Nephron (organoid): Measurements from ENCODE around the gene PLEKHG5.
"Not testable (repeated sequence)": the region's sequence is repeated elsewhere in the genome, so short reads cannot be mapped to it uniquely, and the experiment has no call there.

Experiments used
- H3K27ac Mint-ChIP-seq, 3 experiments: 2 replicates each; pipeline ENCODE4 v1.8.0; 2020; ENCODE audit warnings: mixed read lengths in 3 of 3, mild to moderate bottlenecking in 2 of 3, moderate library complexity in 1 of 3
- H3K27me3 Mint-ChIP-seq: 2 replicates; pipeline ENCODE4 v1.8.0; 2021; ENCODE audit warnings: low read depth, mild to moderate bottlenecking, moderate library complexity, mixed read lengths
- H3K36me3 Mint-ChIP-seq: 2 replicates; pipeline ENCODE4 v1.8.0; 2020; ENCODE audit warnings: low read depth, mixed read lengths
- H3K4me1 Mint-ChIP-seq: 2 replicates; pipeline ENCODE4 v1.8.0; 2020; ENCODE audit warnings: mixed read lengths
- H3K4me3 Mint-ChIP-seq, 3 experiments: 2 replicates each; pipeline ENCODE4 v1.8.0; 2020; ENCODE audit warnings: mild to moderate bottlenecking in 3 of 3, mixed read lengths in 3 of 3, moderate library complexity in 2 of 3
- H3K9me3 Mint-ChIP-seq: 2 replicates; pipeline ENCODE4 v1.8.0; 2020; ENCODE audit warnings: mixed read lengths
- CTCF ChIP-seq, 3 experiments: fragments of 200-600 bp; sonication (generic); IDR thresholded peaks; one replicate each; pipeline ENCODE4 v1.5.0; 2021; ENCODE audit warnings: antibody characterized with exemption in 3 of 3; ENCODE audit not compliant: unreplicated experiment in 3 of 3

The PLEKHG5 gene

GRCh38 chr1:6447818-6448748 is 43.4 kb downstream of the PLEKHG5 start:
- no peaks in the 10 kb centered on the region for H3K36me3 Mint-ChIP-seq
- TF ChIP-seq CTCF (IDR thresholded peaks at IDR 0.05; ENCODE audit: unreplicated experiment in 3 of 3), result peak in 1 of 3 experiments; percentile 3
- H3K27ac Mint-ChIP-seq, result no peak overlapping the region
- H3K4me3 Mint-ChIP-seq, result peak overlapping the region in 1 of 3 experiments; percentile 59
- no peaks in the 10 kb centered on the region for H3K9me3 Mint-ChIP-seq
- peaks cover 12% of the 10 kb centered on the region for H3K4me1 Mint-ChIP-seq
- H3K27me3 Mint-ChIP-seq, result peaks cover 58% of the 10 kb centered on the region

- H3K27ac Mint-ChIP-seq, result no peak overlapping the region
- TF ChIP-seq CTCF (IDR thresholded peaks at IDR 0.05; ENCODE audit: unreplicated experiment in 3 of 3), result no peak
- peak overlapping the region in 1 of 3 experiments; percentile 59 for H3K4me3 Mint-ChIP-seq
- H3K4me1 Mint-ChIP-seq, result peaks cover 12% of the 10 kb centered on the region
- H3K9me3 Mint-ChIP-seq, result no peaks in the 10 kb centered on the region
- peaks cover 59% of the 10 kb centered on the region for H3K27me3 Mint-ChIP-seq
- H3K36me3 Mint-ChIP-seq, result no peaks in the 10 kb centered on the region
Measured at GRCh38 chr1:6447016-6447817, 44.2 kb downstream of the PLEKHG5 start.

- Mint-ChIP-seq H3K27ac (no peak overlapping the region), H3K4me1 (peaks cover 12% of the 10 kb centered on the region), H3K9me3 (no peaks in the 10 kb centered on the region), H3K36me3 (no peaks in the 10 kb centered on the region), H3K27me3 (peaks cover 65% of the 10 kb centered on the region), H3K4me3 (peak overlapping the region in 1 of 3 experiments; percentile 48)
- no peak for TF ChIP-seq CTCF (IDR thresholded peaks at IDR 0.05; ENCODE audit: unreplicated experiment in 3 of 3)
Measured at GRCh38 chr1:6446665-6447015, 44.8 kb downstream of the PLEKHG5 start.

- H3K4me1 Mint-ChIP-seq, result peaks cover 12% of the 10 kb centered on the region
- H3K27me3 Mint-ChIP-seq, result peaks cover 72% of the 10 kb centered on the region
- not testable (repeated sequence) for H3K27ac Mint-ChIP-seq, H3K9me3 Mint-ChIP-seq, H3K36me3 Mint-ChIP-seq, H3K4me3 Mint-ChIP-seq
Measured at GRCh38 chr1:6445929-6446328, 45.5 kb downstream of the PLEKHG5 start.

GRCh38 chr1:6445062-6445763 is 46.3 kb downstream of the PLEKHG5 start:
- Mint-ChIP-seq H3K4me1 (peaks cover 7% of the 10 kb centered on the region), H3K27ac (no peak overlapping the region), H3K4me3 (peak overlapping the region in 1 of 3 experiments; percentile 4), H3K9me3 (no peaks in the 10 kb centered on the region), H3K27me3 (peaks cover 67% of the 10 kb centered on the region), H3K36me3 (no peaks in the 10 kb centered on the region)
- peak; percentile 49 to 56 (median 55) for TF ChIP-seq CTCF (IDR thresholded peaks at IDR 0.05; ENCODE audit: unreplicated experiment in 3 of 3)

- Mint-ChIP-seq H3K27me3 (peaks cover 62% of the 10 kb centered on the region), H3K36me3 (no peaks in the 10 kb centered on the region), H3K4me1 (peaks cover 2% of the 10 kb centered on the region), H3K27ac (no peak overlapping the region), H3K4me3 (no peak overlapping the region), H3K9me3 (no peaks in the 10 kb centered on the region)
- no peak for TF ChIP-seq CTCF (IDR thresholded peaks at IDR 0.05; ENCODE audit: unreplicated experiment in 3 of 3)
Measured at GRCh38 chr1:6444377-6444776, 47.1 kb downstream of the PLEKHG5 start.
